Transverse colon (tissue), 4 donors: ENCODE measurements around the gene STK32C. TPM values are rescaled to one million over a fixed set of nuclear protein-coding genes. Genes with fewer than 3 reads are reported as not detected.

Experiments used
- DNase-seq: peaks from one replicate; pipeline ENCODE4 v3.0.0-alpha.2; 2019
- H3K27ac ChIP-seq, 4 donors: fragments of 200-600 bp; sonication (generic); 2 replicates each; pipeline ENCODE4 v1.5.1; 2016 to 2018; ENCODE audit warnings: inconsistent platforms in 4 of 4
- H3K27me3 ChIP-seq: fragments of 200-600 bp; sonication (generic); 2 replicates; pipeline ENCODE4 v1.5.1; 2017; ENCODE audit warnings: inconsistent platforms
- H3K36me3 ChIP-seq, 4 donors: fragments of 200-600 bp; sonication (generic); 2 replicates each; pipeline ENCODE4 v1.5.1; 2017 to 2019; ENCODE audit warnings: inconsistent platforms in 4 of 4
- H3K4me1 ChIP-seq, 4 donors: fragments of 200-600 bp; sonication (generic); 2 replicates each; pipeline ENCODE4 v1.5.1; 2017 to 2020; ENCODE audit warnings: inconsistent platforms in 4 of 4
- H3K4me3 ChIP-seq, 4 donors: fragments of 200-600 bp; sonication (generic); 1 replicate in 1 of 4; 2 replicates in 3 of 4; pipeline versions ENCODE4 v1.5.1 to v1.6.1; 2017 to 2019; ENCODE audit warnings: inconsistent platforms in 4 of 4
- H3K9me3 ChIP-seq, 2 donors: fragments of 200-600 bp; sonication (generic); 2 replicates each; pipeline ENCODE4 v1.5.1; 2017 to 2019; ENCODE audit warnings: inconsistent platforms in 2 of 2
- EP300 ChIP-seq: sonication (generic); formaldehyde crosslinking; IDR thresholded peaks from one replicate; pipeline ENCODE4 v1.6.1; 2017; ENCODE audit warnings: antibody characterized with exemption, low read depth
- POLR2A ChIP-seq: fragments of 450-650 bp; IDR thresholded peaks from one replicate; pipeline ENCODE4 v1.6.1; 2016; ENCODE audit warnings: antibody characterized with exemption, mild to moderate bottlenecking, moderate library complexity
- POLR2AphosphoS5 ChIP-seq, 3 donors: sonication (generic); formaldehyde crosslinking; IDR thresholded peaks; one replicate each; pipeline ENCODE4 v1.6.1; 2016; ENCODE audit warnings: antibody characterized with exemption in 3 of 3
- WGBS, 2 donors: methylation state at CpG; one replicate each; pipeline ENCODE4 v1.1.5; 2018; ENCODE audit warnings: low coverage in 1 of 2; 5-methylcytosine and 5-hydroxymethylcytosine counted together
- in situ Hi-C, 4 donors: fragments of 200-750 bp; cut with MboI; loops; one replicate each; pipeline versions ENCODE4 v1.15.0 to v1.15.1; 2017; ENCODE audit warnings: low sequenced_read_pairs in 3 of 4, low pct_ligation_motif_present in 1 of 4, low pct_unique_long_range_greater_than_20kb in 1 of 4
- intact Hi-C: fragments of 100-400 bp; cut with DNase I; formaldehyde crosslinking; loops from one replicate; pipeline ENCODE4 v1.15.1; 2023; ENCODE audit warnings: low total_unique reads
- total RNA-seq, 4 donors: library from RNA; depleted of rRNA; stranded (reverse); fragments of >200 nt; gene quantifications; one replicate each; pipeline ENCODE4 v1.1.0, GENCODE V29; 2016
- TF ChIP-seq, protein P1 (sequence below), 5 experiments: fragments of 200-600 bp in 3 of 5; fragments of 450-650 bp in 2 of 5; sonication (generic) in 3 of 5; IDR thresholded peaks; 1 replicate in 2 of 5; 2 replicates in 3 of 5; pipeline ENCODE4 v1.5.1; 2016 to 2017; ENCODE audit warnings: antibody characterized with exemption in 5 of 5, inconsistent platforms in 3 of 5, mild to moderate bottlenecking in 2 of 5, moderate library complexity in 1 of 5

The STK32C gene
- total RNA-seq, 4 donors from 2014 or later = 2.2 to 7.8 (median 3.7) TPM; not detected in 1

DNA sequence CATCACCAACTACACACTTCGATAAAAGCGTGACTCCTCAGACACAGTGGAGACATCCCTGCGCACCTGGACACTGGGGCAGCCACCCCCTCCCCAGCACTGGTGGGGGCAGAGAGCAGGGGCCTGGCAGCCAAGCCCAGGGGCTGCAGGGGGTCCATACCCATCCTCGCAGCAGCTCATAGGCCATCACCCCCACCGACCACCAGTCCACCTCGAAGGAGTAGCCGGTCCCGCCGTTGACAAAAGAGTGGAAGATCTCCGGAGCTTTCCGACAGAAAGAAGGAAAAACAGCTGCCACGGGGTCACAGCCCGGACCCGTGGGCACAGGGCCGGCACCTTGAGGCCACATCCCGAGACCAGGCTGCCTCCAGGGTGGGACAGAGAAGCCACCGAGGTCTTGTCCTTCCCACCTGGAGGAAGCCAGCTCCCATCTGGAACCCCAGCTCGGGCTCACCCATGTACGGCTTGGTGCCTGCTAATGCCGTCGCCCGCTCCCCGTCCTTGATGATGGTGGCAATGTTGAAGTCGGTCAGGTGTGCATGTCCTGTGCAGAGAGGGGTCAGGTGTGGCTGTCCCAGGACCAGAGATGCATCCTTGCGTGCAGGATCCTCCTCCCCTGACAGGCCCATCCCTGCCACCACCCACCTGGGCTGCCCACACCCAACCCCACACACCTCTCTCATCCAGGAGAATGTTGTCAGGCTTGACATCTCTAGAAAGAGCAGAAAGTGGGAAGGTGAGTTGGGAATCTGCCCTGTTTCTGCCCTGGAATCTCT is 82.5 kb downstream of the STK32C start:
- no peak for DNase-seq
- H3K4me1 ChIP-seq = peaks cover 0 to 8% (median 4%) of the 10 kb centered on the region in 4 donors
- 87% methylated on average over 25 of the region's 25 CpGs; no CpG with 5 or more reads in 1 of the 2 donors for WGBS, 2 donors
- no peaks in the 10 kb centered on the region for H3K36me3 ChIP-seq
- no peak for TF ChIP-seq POLR2A
- TF ChIP-seq, protein P1, sequence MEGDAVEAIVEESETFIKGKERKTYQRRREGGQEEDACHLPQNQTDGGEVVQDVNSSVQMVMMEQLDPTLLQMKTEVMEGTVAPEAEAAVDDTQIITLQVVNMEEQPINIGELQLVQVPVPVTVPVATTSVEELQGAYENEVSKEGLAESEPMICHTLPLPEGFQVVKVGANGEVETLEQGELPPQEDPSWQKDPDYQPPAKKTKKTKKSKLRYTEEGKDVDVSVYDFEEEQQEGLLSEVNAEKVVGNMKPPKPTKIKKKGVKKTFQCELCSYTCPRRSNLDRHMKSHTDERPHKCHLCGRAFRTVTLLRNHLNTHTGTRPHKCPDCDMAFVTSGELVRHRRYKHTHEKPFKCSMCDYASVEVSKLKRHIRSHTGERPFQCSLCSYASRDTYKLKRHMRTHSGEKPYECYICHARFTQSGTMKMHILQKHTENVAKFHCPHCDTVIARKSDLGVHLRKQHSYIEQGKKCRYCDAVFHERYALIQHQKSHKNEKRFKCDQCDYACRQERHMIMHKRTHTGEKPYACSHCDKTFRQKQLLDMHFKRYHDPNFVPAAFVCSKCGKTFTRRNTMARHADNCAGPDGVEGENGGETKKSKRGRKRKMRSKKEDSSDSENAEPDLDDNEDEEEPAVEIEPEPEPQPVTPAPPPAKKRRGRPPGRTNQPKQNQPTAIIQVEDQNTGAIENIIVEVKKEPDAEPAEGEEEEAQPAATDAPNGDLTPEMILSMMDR (IDR thresholded peaks at IDR 0.05) = no peak
- no peak for TF ChIP-seq EP300
- no peak for TF ChIP-seq POLR2AphosphoS5 (IDR thresholded peaks at IDR 0.05)
- no peak overlapping the region for H3K4me3 ChIP-seq
- no peaks in the 10 kb centered on the region for H3K27me3 ChIP-seq
- H3K9me3 ChIP-seq = no peaks in the 10 kb centered on the region
- in situ Hi-C loops = loop anchor here (10.0 to 25.0 kb wide), 4 partner anchors 112 to 412 kb away; partner anchors contain the start of gene LRRC27 (in 1 of the 4)
- H3K27ac ChIP-seq = no peak overlapping the region
- intact Hi-C loops = loop anchor here (5.0 kb wide), 1 partner anchor 227 kb away; no protein-coding TSS in a partner anchor

DNA sequence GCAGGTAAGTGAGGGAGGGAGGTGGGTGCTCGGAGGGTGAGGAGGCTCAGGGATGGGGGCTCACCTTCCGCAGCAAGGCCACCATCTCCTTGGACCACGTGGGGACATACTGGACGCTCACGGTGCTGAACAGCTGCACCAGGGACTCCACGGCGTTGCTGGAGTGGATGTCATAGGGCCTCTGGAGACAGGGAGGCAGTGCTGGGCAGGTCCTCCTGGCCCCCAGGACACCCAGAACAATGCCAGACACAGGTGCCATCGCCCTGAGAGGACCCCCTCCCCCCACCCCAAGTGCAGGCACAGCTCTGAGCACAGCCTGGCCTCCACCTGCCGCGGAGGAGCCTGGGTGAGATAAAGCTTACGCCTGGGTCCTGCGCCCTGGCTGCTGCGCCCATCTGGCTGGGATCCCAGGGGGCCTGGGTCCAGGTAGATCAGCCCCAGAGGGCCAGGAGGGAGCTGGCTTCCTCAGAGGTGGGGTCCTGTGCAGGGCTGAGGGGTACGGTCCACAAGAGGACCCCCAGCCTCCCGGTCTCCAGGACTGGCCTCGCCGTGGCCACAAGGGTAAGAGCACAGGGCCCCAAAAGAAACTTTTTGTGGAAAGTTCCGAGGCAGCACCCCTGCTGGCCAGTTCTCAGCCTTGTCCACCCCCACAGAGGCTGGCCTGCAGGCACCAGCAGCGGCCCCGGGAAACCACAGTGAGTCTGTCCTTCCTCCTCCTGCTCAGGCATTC is 83.2 kb downstream of the STK32C start:
- Histone ChIP-seq H3K27me3 (no peaks in the 10 kb centered on the region), H3K9me3 (no peaks in the 10 kb centered on the region), H3K36me3 (no peaks in the 10 kb centered on the region), H3K27ac (no peak overlapping the region), H3K4me3 (no peak overlapping the region), H3K4me1 (peaks cover 0 to under 1% (median 0%) of the 10 kb centered on the region in 4 donors)
- intact Hi-C loops = loop anchor here (5.0 kb wide), 2 partner anchors 128 to 228 kb away; no protein-coding TSS in a partner anchor
- in situ Hi-C loops = loop anchor here (5.0 to 25.0 kb wide), 6 partner anchors 113 to 413 kb away; partner anchors contain the start of gene LRRC27 (in 1 of the 4)
- TF ChIP-seq EP300 = no peak
- no peak for TF ChIP-seq POLR2AphosphoS5 (IDR thresholded peaks at IDR 0.05)
- no peak for TF ChIP-seq POLR2A
- TF ChIP-seq, protein P1 (IDR thresholded peaks at IDR 0.05) = no peak
- DNase-seq = no peak
- 90% methylated on average over 18 of the region's 20 CpGs; no CpG with 5 or more reads in 1 of the 2 donors for WGBS, 2 donors

DNA sequence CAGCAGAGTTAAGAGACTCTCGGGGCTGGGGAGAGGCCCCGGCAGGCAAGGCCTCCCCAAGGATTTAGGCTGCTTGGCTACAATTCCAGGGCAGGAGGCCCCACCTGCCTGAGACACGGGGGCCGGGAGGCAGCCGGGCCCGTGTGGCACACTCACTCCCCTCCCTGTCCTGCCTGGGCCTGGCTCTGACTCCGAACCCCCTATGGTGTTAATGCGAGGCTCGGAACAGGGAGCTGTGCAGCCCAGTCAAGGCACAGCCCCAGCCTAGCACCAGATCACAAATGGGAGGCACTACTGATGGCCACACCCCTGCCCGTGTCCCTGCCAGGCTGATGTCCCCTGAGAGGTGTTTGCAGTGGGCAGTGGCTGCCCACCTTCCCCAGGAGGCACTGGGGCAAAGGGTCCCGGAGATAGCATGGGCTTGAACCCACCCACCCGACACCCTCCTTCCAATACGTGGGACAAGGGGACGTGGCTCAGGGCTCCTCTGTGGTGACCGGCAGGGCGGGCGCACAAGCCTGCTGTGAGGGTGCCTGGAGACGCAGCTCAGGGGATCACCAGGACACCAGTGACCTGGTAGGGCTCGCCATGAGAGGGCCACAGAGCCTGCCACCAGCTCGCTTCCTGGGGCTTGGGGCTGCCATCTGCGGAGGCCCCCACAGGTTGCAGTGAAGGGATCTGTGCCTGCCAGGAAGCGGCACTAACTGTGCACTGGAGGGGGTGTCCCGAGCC is 84.0 kb downstream of the STK32C start:
- intact Hi-C loops = loop anchor here (5.0 kb wide), 1 partner anchor 129 kb away; no protein-coding TSS in a partner anchor
- Histone ChIP-seq H3K27me3 (no peaks in the 10 kb centered on the region), H3K4me3 (no peak overlapping the region), H3K4me1 (no peaks in the 10 kb centered on the region), H3K27ac (no peak overlapping the region), H3K36me3 (no peaks in the 10 kb centered on the region), H3K9me3 (no peaks in the 10 kb centered on the region)
- whole genome bisulfite sequencing, 2 donors = 82% methylated on average over 16 of the region's 23 CpGs; no CpG with 5 or more reads in 1 of the 2 donors
- no peak for TF ChIP-seq POLR2AphosphoS5 (IDR thresholded peaks at IDR 0.05)
- in situ Hi-C loops = loop anchor here (5.0 to 25.0 kb wide), 4 partner anchors 121 to 239 kb away; no protein-coding TSS in a partner anchor
- DNase-seq = no peak

DNA sequence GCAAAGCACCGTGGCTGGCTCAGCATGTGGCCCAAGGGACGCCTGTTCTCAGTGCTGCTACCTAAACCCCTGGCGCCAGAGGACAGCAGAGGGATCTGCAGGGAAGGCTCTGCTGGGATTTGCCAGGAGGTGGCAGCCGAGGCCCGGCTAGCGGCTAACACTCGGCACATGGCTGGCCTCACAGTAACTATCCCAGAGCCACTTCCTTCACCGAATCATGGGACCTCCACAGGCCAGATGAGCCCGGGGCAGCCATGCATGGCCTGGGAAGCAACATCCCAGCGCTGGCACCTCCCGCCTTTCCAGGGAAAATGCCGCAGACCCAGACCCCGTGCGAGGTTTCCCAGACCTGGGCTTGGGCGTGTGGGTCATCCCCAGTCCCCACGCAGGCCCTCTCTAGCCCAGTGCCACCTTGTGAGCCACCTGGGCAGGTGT is 84.6 kb downstream of the STK32C start:
- no peaks in the 10 kb centered on the region for H3K4me1 ChIP-seq
- H3K27me3 ChIP-seq = no peaks in the 10 kb centered on the region
- DNase-seq = peak; percentile 80
- no peaks in the 10 kb centered on the region for H3K36me3 ChIP-seq
- in situ Hi-C loops = loop anchor here (5.0 to 25.0 kb wide), 4 partner anchors 122 to 239 kb away; no protein-coding TSS in a partner anchor
- no peaks in the 10 kb centered on the region for H3K9me3 ChIP-seq
- intact Hi-C loops = loop anchor here (5.0 kb wide), 1 partner anchor 129 kb away; no protein-coding TSS in a partner anchor
- no peak overlapping the region for H3K4me3 ChIP-seq
- H3K27ac ChIP-seq = no peak overlapping the region
- TF ChIP-seq, protein P1 (IDR thresholded peaks at IDR 0.05) = peak; percentile 80 to 95 (median 90)
- TF ChIP-seq POLR2A (no peak), EP300 (no peak)
- 67% methylated on average over 9 of the region's 16 CpGs; no CpG with 5 or more reads in 1 of the 2 donors for WGBS, 2 donors
